Measurements from ENCODE around the gene THAP12.

DNA sequence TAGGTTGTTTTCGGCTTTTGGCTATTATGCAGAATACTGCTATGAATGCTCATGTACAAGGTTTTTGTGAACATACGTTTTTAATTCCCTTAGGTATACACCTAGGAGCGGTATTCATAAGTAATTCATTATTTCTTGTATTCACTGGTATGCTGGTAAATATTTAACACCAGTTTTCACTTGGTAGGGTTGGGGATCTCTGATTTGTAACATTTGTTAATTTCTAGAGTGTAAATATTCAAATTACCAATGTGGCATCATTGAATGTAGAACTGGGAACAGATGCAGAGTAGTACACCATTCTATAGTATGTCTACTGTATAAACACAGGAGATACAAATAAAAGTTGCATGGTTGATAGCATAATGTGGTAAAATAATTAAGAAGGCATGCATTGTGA, 16.5 kb upstream of the THAP12 start:
- TF ChIP-seq GATA2 (IDR thresholded peaks at IDR 0.05; ENCODE audit: low read depth, low read length) (no peak), GATA3 (IDR thresholded peaks at IDR 0.05; ENCODE audit: low read depth, low read length) (no peak)

Measured in SH-SY5Y (cell line).